Measurements from ENCODE around the gene VPS9D1.
"Not testable (repeated sequence)": the region's sequence is repeated elsewhere in the genome, so short reads cannot be mapped to it uniquely, and the experiment has no call there.

VPS9D1 gene

DNA sequence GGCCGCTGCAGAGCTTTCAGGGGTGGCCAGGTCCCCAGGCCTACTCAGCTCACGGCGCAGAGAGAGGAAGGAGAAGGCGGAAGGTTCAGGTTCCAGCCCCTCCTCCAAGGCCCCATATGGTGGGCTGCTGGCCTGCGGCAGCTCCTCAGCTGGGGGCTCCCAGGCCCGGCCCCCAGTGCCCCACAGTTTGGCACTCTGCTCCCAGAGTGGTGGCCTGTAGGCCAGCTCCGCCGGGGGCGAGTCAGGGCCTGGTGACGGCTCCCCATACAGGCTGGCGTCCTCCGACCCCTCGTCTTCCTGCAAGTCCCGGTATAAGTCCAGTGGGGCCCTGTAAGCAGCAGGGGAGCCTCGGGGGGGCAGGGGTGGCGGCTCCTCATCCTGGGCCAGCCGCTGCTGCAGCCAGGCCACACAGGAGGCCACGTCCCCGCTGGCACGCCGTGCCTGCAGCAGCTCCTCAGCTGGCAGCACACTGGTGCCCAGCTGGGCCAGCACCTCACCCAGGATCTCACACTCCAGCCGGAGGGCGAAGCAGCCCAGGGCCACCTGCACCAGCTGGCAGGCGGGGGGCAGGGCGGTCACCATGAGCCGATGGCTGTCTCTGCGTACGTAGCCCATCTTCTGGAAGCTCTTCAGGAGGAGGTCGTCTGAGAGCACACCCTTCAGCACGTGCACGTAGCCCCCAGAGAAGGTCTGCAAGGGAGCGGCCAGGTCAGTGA lies 22.9 kb downstream of the VPS9D1 start:
- no peaks in the 10 kb centered on the region for H3K9me3 Mint-ChIP-seq
- DNase-seq = no peak
- TF ChIP-seq, protein P1, sequence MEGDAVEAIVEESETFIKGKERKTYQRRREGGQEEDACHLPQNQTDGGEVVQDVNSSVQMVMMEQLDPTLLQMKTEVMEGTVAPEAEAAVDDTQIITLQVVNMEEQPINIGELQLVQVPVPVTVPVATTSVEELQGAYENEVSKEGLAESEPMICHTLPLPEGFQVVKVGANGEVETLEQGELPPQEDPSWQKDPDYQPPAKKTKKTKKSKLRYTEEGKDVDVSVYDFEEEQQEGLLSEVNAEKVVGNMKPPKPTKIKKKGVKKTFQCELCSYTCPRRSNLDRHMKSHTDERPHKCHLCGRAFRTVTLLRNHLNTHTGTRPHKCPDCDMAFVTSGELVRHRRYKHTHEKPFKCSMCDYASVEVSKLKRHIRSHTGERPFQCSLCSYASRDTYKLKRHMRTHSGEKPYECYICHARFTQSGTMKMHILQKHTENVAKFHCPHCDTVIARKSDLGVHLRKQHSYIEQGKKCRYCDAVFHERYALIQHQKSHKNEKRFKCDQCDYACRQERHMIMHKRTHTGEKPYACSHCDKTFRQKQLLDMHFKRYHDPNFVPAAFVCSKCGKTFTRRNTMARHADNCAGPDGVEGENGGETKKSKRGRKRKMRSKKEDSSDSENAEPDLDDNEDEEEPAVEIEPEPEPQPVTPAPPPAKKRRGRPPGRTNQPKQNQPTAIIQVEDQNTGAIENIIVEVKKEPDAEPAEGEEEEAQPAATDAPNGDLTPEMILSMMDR (IDR thresholded peaks at IDR 0.05) = no peak
- no peak overlapping the region for H3K4me3 Mint-ChIP-seq
- peaks cover 34% of the 10 kb centered on the region for H3K4me1 Mint-ChIP-seq
- peaks cover 8% of the 10 kb centered on the region for H3K27me3 Mint-ChIP-seq (ENCODE audit: low read depth, poor library complexity)
- no peak overlapping the region for H3K27ac Mint-ChIP-seq
- peaks cover 13% of the 10 kb centered on the region for H3K36me3 Mint-ChIP-seq (ENCODE audit: low read depth)

DNA sequence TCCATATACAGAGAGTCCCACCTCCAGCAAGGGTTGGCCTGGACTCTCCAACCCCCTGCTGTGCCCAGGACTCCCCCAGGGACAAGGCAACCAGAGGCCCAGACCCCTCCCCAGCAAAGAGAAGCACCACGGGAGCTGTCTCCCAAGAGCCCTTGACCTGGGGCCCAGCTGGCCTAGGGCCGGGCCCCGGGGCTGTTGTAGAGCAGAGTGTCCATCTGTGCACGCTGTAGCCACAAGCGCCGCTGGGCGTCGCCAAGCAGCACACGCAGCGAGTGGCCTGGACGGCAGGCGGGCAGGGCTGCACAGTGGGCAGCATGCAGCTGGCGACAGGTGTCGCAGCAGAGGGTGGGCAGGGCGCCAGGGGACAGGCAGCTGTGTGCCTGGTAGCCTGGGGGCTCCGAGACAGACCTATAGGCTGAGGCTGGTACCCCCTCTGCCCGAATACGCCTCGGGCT lies 23.5 kb downstream of the VPS9D1 start:
- H3K4me1 Mint-ChIP-seq = peaks cover 34% of the 10 kb centered on the region
- H3K9me3 Mint-ChIP-seq = no peaks in the 10 kb centered on the region
- TF ChIP-seq, protein P1 (IDR thresholded peaks at IDR 0.05) = no peak
- peaks cover 4% of the 10 kb centered on the region for H3K27me3 Mint-ChIP-seq (ENCODE audit: low read depth, poor library complexity)
- no peak for DNase-seq
- H3K36me3 Mint-ChIP-seq (ENCODE audit: low read depth) = peaks cover 17% of the 10 kb centered on the region
- H3K27ac Mint-ChIP-seq = no peak overlapping the region
- H3K4me3 Mint-ChIP-seq = no peak overlapping the region

DNA sequence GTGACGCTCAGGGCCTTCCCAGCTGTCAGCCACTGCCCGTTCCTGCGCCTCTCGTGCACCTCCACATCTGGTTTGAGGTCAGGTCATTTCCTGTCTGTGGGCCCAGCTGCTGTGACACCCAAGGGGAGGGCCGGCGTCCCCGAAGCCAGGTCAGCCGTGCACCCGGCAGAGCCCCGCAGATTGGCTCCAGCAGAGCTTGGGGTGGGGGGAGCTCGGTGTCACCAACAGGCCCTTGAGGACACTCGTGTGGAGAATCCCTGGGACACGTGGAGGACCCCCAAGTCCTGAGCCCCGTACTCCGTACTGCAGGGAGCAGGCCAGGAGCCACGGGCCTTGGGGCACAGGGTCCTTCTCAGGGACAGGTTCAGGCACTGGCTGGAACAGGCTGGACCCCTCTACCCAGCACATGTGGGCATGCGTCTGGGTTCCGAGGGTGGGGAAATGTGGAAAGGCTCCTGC lies 24.0 kb downstream of the VPS9D1 start:
- no peak for DNase-seq
- Mint-ChIP-seq H3K27ac (no peak overlapping the region), H3K27me3 (ENCODE audit: low read depth, poor library complexity) (peaks cover 4% of the 10 kb centered on the region), H3K9me3 (no peaks in the 10 kb centered on the region), H3K4me3 (no peak overlapping the region), H3K36me3 (ENCODE audit: low read depth) (peaks cover 18% of the 10 kb centered on the region), H3K4me1 (peaks cover 34% of the 10 kb centered on the region)
- TF ChIP-seq, protein P1 (IDR thresholded peaks at IDR 0.05) = no peak

DNA sequence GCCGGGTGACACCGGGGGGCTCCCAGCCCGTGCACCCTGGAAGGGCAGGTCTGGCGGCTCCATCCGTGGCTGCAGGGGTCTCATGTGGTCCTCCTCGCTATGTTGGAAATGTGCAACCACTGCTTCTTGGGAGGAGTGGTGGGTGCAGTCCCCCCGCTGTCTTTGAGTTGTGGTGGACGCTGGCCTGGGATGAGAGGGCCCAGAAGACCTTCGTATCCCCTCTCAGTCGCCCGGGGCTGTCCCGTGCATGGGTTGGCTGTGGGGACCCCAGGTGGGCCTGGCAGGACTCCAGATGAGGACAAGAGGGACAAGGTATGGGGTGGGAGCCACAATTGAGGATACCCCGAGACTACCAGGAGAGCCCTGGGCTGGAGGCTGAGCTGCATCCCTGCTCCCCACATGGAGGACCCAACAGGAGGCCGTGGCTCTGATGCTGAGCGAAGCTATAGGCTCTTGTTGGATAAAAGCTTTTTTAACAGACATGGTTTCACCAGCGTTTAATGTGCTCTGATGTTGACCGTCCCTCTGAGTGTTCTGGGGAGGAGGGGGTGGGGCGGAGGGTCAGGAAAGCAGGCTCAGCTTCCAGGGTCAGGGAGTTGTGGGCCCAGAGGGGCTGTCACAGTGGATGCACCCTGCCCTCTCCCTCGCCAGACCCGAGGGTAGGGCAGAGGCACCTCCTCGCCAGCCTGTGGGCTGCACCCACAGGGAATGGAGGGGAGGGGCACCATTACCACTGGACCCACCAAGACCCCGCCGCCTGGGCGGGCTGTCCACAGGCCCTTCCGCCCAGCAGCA lies 24.6 kb downstream of the VPS9D1 start:
- H3K36me3 Mint-ChIP-seq (ENCODE audit: low read depth) = peaks cover 18% of the 10 kb centered on the region
- H3K9me3 Mint-ChIP-seq = no peaks in the 10 kb centered on the region
- H3K4me3 Mint-ChIP-seq = no peak overlapping the region
- H3K4me1 Mint-ChIP-seq = peaks cover 34% of the 10 kb centered on the region
- H3K27ac Mint-ChIP-seq = peak overlapping the region; percentile 82
- TF ChIP-seq, protein P1 (IDR thresholded peaks at IDR 0.05) = no peak
- DNase-seq = peak; percentile 16
- H3K27me3 Mint-ChIP-seq (ENCODE audit: low read depth, poor library complexity) = peaks cover 4% of the 10 kb centered on the region

DNA sequence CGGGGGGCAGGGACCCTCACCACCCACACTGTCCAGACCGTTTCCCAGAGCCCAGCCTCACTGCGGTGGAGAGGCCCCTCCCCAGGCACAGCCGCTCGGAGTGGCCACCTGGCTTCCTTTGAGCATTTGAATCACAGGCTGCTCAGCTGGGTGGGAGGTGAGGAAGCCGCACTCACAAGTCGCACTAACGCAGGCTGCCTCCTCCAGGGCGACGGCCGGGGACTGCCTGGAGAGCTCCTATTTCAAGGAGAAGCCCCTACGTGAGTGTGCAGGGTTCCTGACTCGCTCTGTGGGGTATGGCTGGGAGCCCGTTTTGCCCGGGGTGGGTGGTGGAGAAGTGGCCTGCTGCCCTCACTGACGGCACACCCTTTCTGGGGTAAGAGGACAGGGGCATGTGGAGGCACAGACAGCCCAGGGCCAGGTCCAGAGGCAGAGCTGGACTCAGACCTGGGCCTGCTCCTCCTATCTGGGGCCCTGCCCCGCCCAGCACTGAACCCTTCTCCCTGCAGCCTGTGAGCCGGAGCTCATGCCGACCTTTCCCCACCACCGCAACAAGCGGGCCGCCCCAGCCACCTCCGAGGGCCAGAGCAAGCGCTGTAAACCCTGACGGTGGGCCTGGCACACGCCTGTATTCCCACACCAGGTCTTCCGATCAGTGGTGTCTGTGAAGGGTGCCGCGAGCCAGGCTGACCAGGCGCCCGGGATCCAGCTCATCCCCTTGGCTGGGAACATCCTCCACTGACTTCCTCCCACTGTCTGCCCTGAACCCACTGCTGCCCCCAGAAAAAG lies 25.4 kb downstream of the VPS9D1 start:
- peaks cover under 1% of the 10 kb centered on the region for H3K27me3 Mint-ChIP-seq (ENCODE audit: low read depth, poor library complexity)

DNA sequence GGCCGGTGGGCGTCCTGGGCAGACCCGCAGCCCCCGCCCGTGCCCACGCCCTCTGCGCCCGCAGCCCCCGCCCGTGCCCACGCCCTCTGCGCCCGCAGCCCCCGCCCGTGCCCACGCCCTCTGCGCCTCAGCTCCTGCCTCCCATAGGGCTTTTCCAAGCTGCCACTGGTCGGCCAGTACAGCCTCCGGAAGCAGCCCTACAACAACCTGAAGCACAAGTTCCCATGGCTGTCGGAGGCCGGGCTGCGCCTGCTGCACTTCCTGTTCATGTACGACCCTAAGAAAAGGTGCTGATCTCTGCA lies 26.0 kb downstream of the VPS9D1 start:
- H3K36me3 Mint-ChIP-seq (ENCODE audit: low read depth) = peaks cover 26% of the 10 kb centered on the region

More for the DNA sequence above, 25.4 kb downstream of the VPS9D1 start:
- H3K9me3 Mint-ChIP-seq = no peaks in the 10 kb centered on the region
- TF ChIP-seq, protein P1 (IDR thresholded peaks at IDR 0.05) = no peak
- H3K4me1 Mint-ChIP-seq = peaks cover 34% of the 10 kb centered on the region
- no peak for DNase-seq
- H3K4me3 Mint-ChIP-seq = no peak overlapping the region
- H3K36me3 Mint-ChIP-seq (ENCODE audit: low read depth) = peaks cover 22% of the 10 kb centered on the region
- peak overlapping the region; percentile 66 for H3K27ac Mint-ChIP-seq

More for the DNA sequence above, 26.0 kb downstream of the VPS9D1 start:
- not testable (repeated sequence) for H3K4me3 Mint-ChIP-seq; H3K27me3 Mint-ChIP-seq (ENCODE audit: low read depth, poor library complexity); DNase-seq; H3K9me3 Mint-ChIP-seq
- H3K27ac Mint-ChIP-seq = peak overlapping the region; percentile 61
- peaks cover 30% of the 10 kb centered on the region for H3K4me1 Mint-ChIP-seq
